K562 (cell line): ENCODE measurements around the gene EXOC3L1. TPM values are rescaled to one million over a fixed set of nuclear protein-coding genes. Genes with fewer than 3 reads are reported as not detected.

Experiments used
- ATAC-seq: fragments of 200-7000 bp; cut with Tn5 transposase; 3 replicates; pipeline ENCODE4 v1.9.1; 2020; ENCODE audit warnings: moderate library complexity
- BruUV-seq: library from RNA; stranded (reverse); fragments of 400-500 nt; replicated peaks from 2 replicates; lab custom pipeline; 2021; lab: Mats Ljungman, UMichigan
- CTCF ChIA-PET: fragments of 300-600 bp; formaldehyde crosslinking; extraction: SDS; loops from one replicate; lab custom pipeline; 2021; ENCODE audit warnings: low intra/inter-chr PET ratio; lab: Yijun Ruan, JAX
- POLR2A ChIA-PET: fragments of 300-600, 350-650 bp; sonication (Branson Sonifier 250); formaldehyde crosslinking; extraction: SDS; loops from one replicate; lab custom pipeline; 2021; ENCODE audit warnings: antibody characterized with exemption, inconsistent platforms; lab: Yijun Ruan, JAX
- DNase-seq, 4 experiments: peaks; one replicate each; pipeline versions ENCODE4 v3.0.0 to v3.0.0-alpha.2; 2011 to 2018; ENCODE audit warnings: low spot score in 3 of 4, mixed read lengths in 3 of 4; ENCODE audit errors: extremely low read depth in 1 of 4
- FAIRE-seq: peaks from 2 replicates; lab custom pipeline; 2011; peaks lifted over from hg19 to GRCh38; lab: Jason Lieb, UNC
- H2AFZ ChIP-seq: 2 replicates; pipeline ENCODE4 v1.6.0; 2011; ENCODE audit warnings: low read depth, low read length, control low read depth, inconsistent platforms
- H3K27ac ChIP-seq: fragments of 200-600 bp; 3 replicates; pipeline ENCODE4 v1.8.0; 2011; ENCODE audit warnings: low read depth, mild to moderate bottlenecking, control low read depth, inconsistent platforms, low read length, moderate library complexity, mixed read lengths; ENCODE audit errors: extremely low read depth
- H3K27me3 ChIP-seq, 2 experiments: fragments of 300-600 bp in 1 of 2; 2 replicates in 1 of 2; 3 replicates in 1 of 2; pipeline versions ENCODE4 v1.6.0 to v1.8.0; 2011; ENCODE audit warnings: inconsistent platforms in 2 of 2, low read length in 2 of 2, mild to moderate bottlenecking in 1 of 2, mixed read lengths in 1 of 2, moderate library complexity in 1 of 2; ENCODE audit not compliant: control insufficient read depth in 2 of 2, insufficient read depth in 2 of 2
- H3K36me3 ChIP-seq: fragments of 300-600 bp; 3 replicates; pipeline ENCODE4 v1.8.0; 2011; ENCODE audit warnings: mild to moderate bottlenecking, low read length, inconsistent platforms; ENCODE audit not compliant: control insufficient read depth, insufficient read depth
- H3K4me1 ChIP-seq, 2 experiments: fragments of 200-600 bp in 1 of 2; replicated peaks in 1 of 2; 2 replicates in 1 of 2; 3 replicates in 1 of 2; pipeline versions ENCODE4 v1.5.1 to v1.8.0; 2011; ENCODE audit warnings: inconsistent platforms in 2 of 2, low read length in 2 of 2, mild to moderate bottlenecking in 1 of 2, mixed read lengths in 1 of 2, moderate library complexity in 1 of 2; ENCODE audit not compliant: control insufficient read depth in 2 of 2, insufficient read depth in 2 of 2
- H3K4me2 ChIP-seq: 2 replicates; pipeline ENCODE4 v1.6.1; 2011; ENCODE audit warnings: low read length, control low read depth, inconsistent platforms, mixed read lengths; ENCODE audit not compliant: insufficient read depth
- H3K4me3 ChIP-seq: fragments of 200-600 bp; sonication (generic), shearing (Covaris generic); 2 replicates; pipeline ENCODE4 v1.5.1; 2016; ENCODE audit warnings: control low read depth, inconsistent platforms
- H3K79me2 ChIP-seq: fragments of 200-600 bp; 3 replicates; pipeline ENCODE4 v1.8.0; 2011; ENCODE audit warnings: low read length, inconsistent platforms; ENCODE audit not compliant: control insufficient read depth, insufficient read depth
- H3K9ac ChIP-seq, 2 experiments: 2 replicates each; pipeline versions ENCODE4 v1.6.0 to v1.6.1; 2011; ENCODE audit warnings: low read depth in 2 of 2, low read length in 2 of 2, control low read depth in 1 of 2, inconsistent platforms in 1 of 2, mild to moderate bottlenecking in 1 of 2, mixed read lengths in 1 of 2; ENCODE audit not compliant: insufficient read depth in 1 of 2
- H3K9me1 ChIP-seq: one replicate; pipeline ENCODE4 v1.6.0; 2011; ENCODE audit warnings: inconsistent platforms, mild to moderate bottlenecking, low read length, moderate library complexity; ENCODE audit not compliant: control insufficient read depth, insufficient read depth
- H3K9me3 ChIP-seq: replicated peaks from 2 replicates; pipeline ENCODE4 v1.5.1; 2011; ENCODE audit warnings: low read depth, low read length, inconsistent platforms; ENCODE audit not compliant: control insufficient read depth, insufficient read depth
- H4K20me1 ChIP-seq: replicated peaks from 2 replicates; pipeline ENCODE4 v1.6.1; 2011; ENCODE audit warnings: low read length, inconsistent platforms, mixed read lengths; ENCODE audit not compliant: control insufficient read depth, insufficient read depth
- CBFB ChIP-seq: sonication (generic); formaldehyde crosslinking; IDR thresholded peaks from 2 replicates; pipeline ENCODE4 v1.4.0; 2020; ENCODE audit warnings: mild to moderate bottlenecking, missing genetic modification reagents
- CBX2 ChIP-seq: fragments of 200-600 bp; sonication (generic); IDR thresholded peaks from one replicate; pipeline ENCODE4 v1.6.1; 2012; ENCODE audit warnings: mild to moderate bottlenecking, low read length, inconsistent platforms; ENCODE audit not compliant: insufficient read depth, poor library complexity, severe bottlenecking
- CREB1 ChIP-seq, 2 experiments: sonication (generic) in 1 of 2; formaldehyde crosslinking in 1 of 2; IDR thresholded peaks; 2 replicates each; pipeline versions ENCODE4 v1.6.1 to v1.8.0; 2012 to 2022; ENCODE audit warnings: inconsistent platforms in 1 of 2, mild to moderate bottlenecking in 1 of 2, missing genetic modification reagents in 1 of 2, moderate library complexity in 1 of 2
- MLLT1 ChIP-seq, 2 experiments: fragments of 450-650 bp; IDR thresholded peaks; 2 replicates each; pipeline ENCODE4 v1.6.1; 2016
- SRSF7 ChIP-seq: fragments of 200-400 bp; formaldehyde crosslinking; optimal IDR thresholded peaks from 2 replicates; pipeline ENCODE3; 2017; ENCODE audit warnings: mild to moderate bottlenecking, low read depth, low read length
- STAT5B ChIP-seq: fragments of 250-450 bp; sonication (Bioruptor Pico); IDR thresholded peaks from 2 replicates; pipeline ENCODE4 v1.8.0; 2021; ENCODE audit warnings: mild to moderate bottlenecking, inconsistent platforms
- ZC3H8 ChIP-seq: fragments of 450-650 bp; IDR thresholded peaks from 2 replicates; pipeline ENCODE4 v1.6.1; 2017
- ZNF12 ChIP-seq: sonication (generic); formaldehyde crosslinking; IDR thresholded peaks from 2 replicates; pipeline ENCODE4 v1.4.0; 2020; ENCODE audit warnings: mild to moderate bottlenecking, missing genetic modification reagents
- ZNF146 ChIP-seq: IDR thresholded peaks from one replicate; pipeline ENCODE4 v1.6.1; 2018; ENCODE audit warnings: missing compliant biosample characterization; ENCODE audit not compliant: unreplicated experiment
- WGBS: fragments of 100-300 bp; shearing (Covaris generic); methylation state at CpG from one replicate; pipeline ENCODE4 v1.1.6; 2016; ENCODE audit warnings: low coverage, mixed read lengths; ENCODE audit not compliant: insufficient coverage; ENCODE audit errors: missing lambda C conversion rate; 5-methylcytosine and 5-hydroxymethylcytosine counted together
- in situ Hi-C: fragments of 300-500 bp; cut with MboI; formaldehyde crosslinking; loops from 4 replicates; pipeline ENCODE4 v1.15.0; 2018; ENCODE audit warnings: inconsistent platforms, mixed read lengths
- intact Hi-C: fragments of 100-400 bp; cut with micrococcal nuclease; formaldehyde crosslinking; loops from 2 replicates; pipeline ENCODE4 v1.14.2; 2022
- polyA plus RNA-seq, 8 experiments: library from polyadenylated mRNA; depleted of rRNA in 4 of 8; stranded (reverse) in 5 of 8; unstranded in 3 of 8; fragments of >200 nt; fragmentation: Nextera tagmentation in 2 of 8; fragmentation: Illumina TruSeq in 1 of 8; extraction: Ambion mirVana in 2 of 8; extraction: Trizol in 1 of 8; gene quantifications; 2 replicates each; pipeline versions ENCODE4 v1.2.1 to v1.2.3, GENCODE V29; 2011 to 2014; ENCODE audit warnings: inconsistent platforms in 1 of 8, missing spikeins in 1 of 8
- total RNA-seq, 7 experiments: library from RNA; depleted of rRNA in 6 of 7; stranded (reverse); fragments of >200 nt in 6 of 7; fragmentation: Illumina TruSeq in 2 of 7; extraction: Trizol in 2 of 7; gene quantifications; 2 replicates each; pipeline versions ENCODE4 v1.2.1 to v1.2.3, GENCODE V29; 2011 to 2021; ENCODE audit warnings: low replicate concordance in 1 of 7
- TF ChIP-seq, protein P1 (sequence below), 3 experiments: fragments of 200-800 bp in 1 of 3; sonication (Bioruptor generic) in 1 of 3; sonication (generic) in 1 of 3; formaldehyde crosslinking in 1 of 3; IDR thresholded peaks; 2 replicates each; pipeline versions ENCODE4 v1.6.1 to v1.8.0; 2016 to 2022; ENCODE audit warnings: mild to moderate bottlenecking in 2 of 3, missing compliant biosample characterization in 2 of 3, missing genetic modification characterization in 2 of 3, missing genetic modification reagents in 1 of 3
- TF ChIP-seq, protein P2 (sequence below): sonication (generic); formaldehyde crosslinking; IDR thresholded peaks from 2 replicates; pipeline ENCODE4 v1.8.0; 2022; ENCODE audit warnings: missing genetic modification reagents, mild to moderate bottlenecking, borderline replicate concordance
- TF ChIP-seq, protein P3 (sequence below): fragments of 450-650 bp; formaldehyde crosslinking; IDR thresholded peaks from 2 replicates; pipeline ENCODE4 v1.4.0; 2022; ENCODE audit warnings: missing genetic modification characterization

EXOC3L1 gene
- total and polyA plus RNA-seq, 9 of the 15 experiments (the other 6 are each of a cell fraction or from before 2014, with no cell fraction given): 0.08 TPM; not detected in 8

DNA sequence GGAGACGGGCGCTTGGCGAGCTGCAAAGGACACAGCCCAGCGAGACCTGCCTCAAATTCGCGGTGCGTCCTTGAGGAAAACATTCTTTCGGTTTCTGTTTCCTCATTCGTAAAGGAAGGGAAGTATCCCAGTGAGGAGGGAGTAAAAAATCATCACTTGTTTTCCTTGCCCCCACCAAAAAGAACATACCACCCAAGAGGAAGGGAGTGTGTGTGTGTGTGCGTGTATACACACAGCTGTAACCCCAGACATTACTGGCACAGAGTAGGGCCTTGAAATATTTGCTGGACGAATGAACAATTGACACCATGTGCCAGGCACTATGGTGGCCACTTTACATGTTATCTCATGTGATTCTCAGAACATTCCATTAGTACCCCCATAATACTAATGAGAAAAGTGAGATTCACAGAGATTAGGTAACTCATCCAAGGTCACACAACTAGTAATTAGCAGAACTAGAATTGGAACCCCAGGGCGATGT lies 4.2 kb downstream of the EXOC3L1 start (continued):
- TF ChIP-seq SRSF7: no peak
- TF ChIP-seq, protein P1, sequence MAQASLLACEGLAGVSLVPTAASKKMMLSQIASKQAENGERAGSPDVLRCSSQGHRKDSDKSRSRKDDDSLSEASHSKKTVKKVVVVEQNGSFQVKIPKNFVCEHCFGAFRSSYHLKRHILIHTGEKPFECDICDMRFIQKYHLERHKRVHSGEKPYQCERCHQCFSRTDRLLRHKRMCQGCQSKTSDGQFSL (CRISPR knock-in tag; IDR thresholded peaks at IDR 0.05): peak; percentile 4; the same call in 1 of the 2 replicates
- TF ChIP-seq, protein P1 (tag; IDR thresholded peaks at IDR 0.05): no peak
- TF ChIP-seq CBFB: no peak
- no peak for TF ChIP-seq MLLT1 (IDR thresholded peaks at IDR 0.05)
- no peak for TF ChIP-seq ZNF146 (CRISPR knock-in tag)

- Histone ChIP-seq H3K4me2 (no peak overlapping the region; the same call in 1 of the 2 replicates), H3K4me3 (no peak overlapping the region), H3K9me1 (no peaks in the 10 kb centered on the region), H3K27ac (no peak overlapping the region), H3K27me3 (no peaks in the 10 kb centered on the region), H3K4me1 (peaks cover 19 to 47% of the 10 kb centered on the region in 2 experiments), H2AFZ (no peak overlapping the region), H3K79me2 (peaks cover 14% of the 10 kb centered on the region), H3K9ac (no peak overlapping the region), H3K36me3 (no peaks in the 10 kb centered on the region), H3K9me3 (no peaks in the 10 kb centered on the region), H4K20me1 (peaks cover 11% of the 10 kb centered on the region)
- DNase-seq (peak; percentile 65 to 94 (median 74)), ATAC-seq (peak; percentile 82), FAIRE-seq (peak; percentile 95)
- POLR2A ChIA-PET: interaction anchor here (0.5 to 1.3 kb wide), 6 partner anchors 9 to 276 kb away, joined by 3 to 4 read pairs (median 3); no protein-coding TSS in a partner anchor
- BruUV-seq: no TSS peak
- CTCF ChIA-PET: interaction anchor here (0.6 to 1.4 kb wide), 6 partner anchors 26 to 206 kb away, joined by 3 to 7 read pairs (median 4); partner anchors contain the start of gene FHOD1
- in situ Hi-C loops: no loop called here
- intact Hi-C loops: loop anchor here (10.0 kb wide), 2 partner anchors 170 to 230 kb away; no protein-coding TSS in a partner anchor
- WGBS: 44% methylated on average over 36 of the region's 43 CpGs
- TF ChIP-seq, protein P2, sequence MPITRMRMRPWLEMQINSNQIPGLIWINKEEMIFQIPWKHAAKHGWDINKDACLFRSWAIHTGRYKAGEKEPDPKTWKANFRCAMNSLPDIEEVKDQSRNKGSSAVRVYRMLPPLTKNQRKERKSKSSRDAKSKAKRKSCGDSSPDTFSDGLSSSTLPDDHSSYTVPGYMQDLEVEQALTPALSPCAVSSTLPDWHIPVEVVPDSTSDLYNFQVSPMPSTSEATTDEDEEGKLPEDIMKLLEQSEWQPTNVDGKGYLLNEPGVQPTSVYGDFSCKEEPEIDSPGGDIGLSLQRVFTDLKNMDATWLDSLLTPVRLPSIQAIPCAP (CRISPR knock-in tag): 0 out of 2 replicates have a peak, but pooled peaks have one; percentile 72
- TF ChIP-seq STAT5B (CRISPR knock-in tag) (no peak), CBX2 (no peak), ZC3H8 (no peak), ZNF12 (CRISPR knock-in tag) (peak; percentile 63; the same call in 1 of the 2 replicates), CREB1 (IDR thresholded peaks at IDR 0.05) (no peak), CREB1 (CRISPR knock-in tag; IDR thresholded peaks at IDR 0.05) (peak; percentile 84)
- TF ChIP-seq, protein P3, sequence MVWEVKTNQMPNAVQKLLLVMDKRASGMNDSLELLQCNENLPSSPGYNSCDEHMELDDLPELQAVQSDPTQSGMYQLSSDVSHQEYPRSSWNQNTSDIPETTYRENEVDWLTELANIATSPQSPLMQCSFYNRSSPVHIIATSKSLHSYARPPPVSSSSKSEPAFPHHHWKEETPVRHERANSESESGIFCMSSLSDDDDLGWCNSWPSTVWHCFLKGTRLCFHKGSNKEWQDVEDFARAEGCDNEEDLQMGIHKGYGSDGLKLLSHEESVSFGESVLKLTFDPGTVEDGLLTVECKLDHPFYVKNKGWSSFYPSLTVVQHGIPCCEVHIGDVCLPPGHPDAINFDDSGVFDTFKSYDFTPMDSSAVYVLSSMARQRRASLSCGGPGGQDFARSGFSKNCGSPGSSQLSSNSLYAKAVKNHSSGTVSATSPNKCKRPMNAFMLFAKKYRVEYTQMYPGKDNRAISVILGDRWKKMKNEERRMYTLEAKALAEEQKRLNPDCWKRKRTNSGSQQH (CRISPR knock-in tag): no peak
Measured at GRCh38 chr16:67184995-67185650, 4.8 kb downstream of the EXOC3L1 start.
